ENCODE measurements around the gene LRRC2. TPM values are rescaled to one million over a fixed set of nuclear protein-coding genes. Genes with fewer than 3 reads are reported as not detected.

Gene LRRC2, protein sequence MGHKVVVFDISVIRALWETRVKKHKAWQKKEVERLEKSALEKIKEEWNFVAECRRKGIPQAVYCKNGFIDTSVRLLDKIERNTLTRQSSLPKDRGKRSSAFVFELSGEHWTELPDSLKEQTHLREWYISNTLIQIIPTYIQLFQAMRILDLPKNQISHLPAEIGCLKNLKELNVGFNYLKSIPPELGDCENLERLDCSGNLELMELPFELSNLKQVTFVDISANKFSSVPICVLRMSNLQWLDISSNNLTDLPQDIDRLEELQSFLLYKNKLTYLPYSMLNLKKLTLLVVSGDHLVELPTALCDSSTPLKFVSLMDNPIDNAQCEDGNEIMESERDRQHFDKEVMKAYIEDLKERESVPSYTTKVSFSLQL
- total RNA-seq (4.1 TPM), polyA plus RNA-seq (ENCODE audit: insufficient read depth in 1 of 8, insufficient read length in 8 of 8, low replicate concordance in 1 of 8) (1 to 10 TPM; 1.1 to 4.1 (median 2.6) TPM)
- long read RNA-seq, donor 1, result 0 reads
- long read RNA-seq, donor 2, result 0 reads
- long read RNA-seq, donor 3, full-length matches to known transcripts, result 2 of 2 reads
- long read RNA-seq, donor 3, partial matches to known transcripts, result 0 of 2 reads
- long read RNA-seq, donor 3, other reads (novel, unspliced or antisense), result 0 of 2 reads
- long read RNA-seq, donor 4, result 0 reads
- long read RNA-seq, donor 5, full-length matches to known transcripts, result 2 of 2 reads
- long read RNA-seq, donor 5, partial matches to known transcripts, result 0 of 2 reads
- long read RNA-seq, donor 5, other reads (novel, unspliced or antisense), result 0 of 2 reads
- long read RNA-seq, donor 6, full-length matches to known transcripts, result 1 of 1 reads
- long read RNA-seq, donor 6, partial matches to known transcripts, result 0 of 1 reads
- long read RNA-seq, donor 6, other reads (novel, unspliced or antisense), result 0 of 1 reads
- long read RNA-seq, donor 7, result 0 reads
- long read RNA-seq, donor 8, result 0 reads
- long read RNA-seq, donor 9, result 0 reads
- long read RNA-seq, donor 10, result 0 reads
- long read RNA-seq, donor 11, full-length matches to known transcripts, result 4 of 4 reads
- long read RNA-seq, donor 11, partial matches to known transcripts, result 0 of 4 reads
- long read RNA-seq, donor 11, other reads (novel, unspliced or antisense), result 0 of 4 reads

DNA sequence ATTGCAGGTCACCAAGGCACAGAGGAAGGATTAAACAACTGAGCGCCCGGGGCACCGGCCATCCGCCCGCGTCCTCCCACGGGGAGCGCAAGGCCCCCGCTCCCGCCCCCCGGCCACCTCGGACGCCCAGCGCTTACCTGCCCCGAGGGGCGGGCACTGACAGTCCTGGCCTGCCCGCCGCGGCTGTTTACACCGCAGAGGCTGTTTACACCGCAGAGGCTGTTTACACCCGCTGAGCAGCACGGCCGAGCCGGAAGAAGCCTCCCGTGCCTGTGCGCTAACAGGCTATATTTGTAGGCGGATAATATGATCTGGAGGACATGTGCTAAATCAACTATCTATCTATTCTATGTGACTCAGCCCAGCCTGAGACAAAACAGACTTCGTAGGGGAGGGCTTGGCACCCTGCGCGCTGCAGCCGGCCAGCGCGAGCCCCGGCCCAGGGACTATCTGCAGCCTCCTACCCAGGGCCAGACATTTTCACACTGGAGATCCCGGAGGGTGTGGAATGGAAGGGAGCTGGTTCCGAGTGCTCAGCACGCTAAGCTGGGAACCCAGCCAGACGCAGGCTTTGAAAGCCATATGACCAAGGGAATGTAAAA, at the start of gene LRRC2:
TSS of gene LRRC2 (minus strand) at position 263 of the 602 bp plus-strand sequence. CDS start 14,711 bp downstream, outside the sequence.
- WGBS (ENCODE audit: insufficient coverage), result under 1% methylated on average over 21 of the region's 39 CpGs
- Histone ChIP-seq H3K9me3 (replicated peaks; ENCODE audit: control insufficient read depth, low read depth, low read length) (peaks cover 4% of the 10 kb centered on the region), H3K4me3 (ENCODE audit: low read length) (peak within 1 kb of the TSS; percentile 59), H3K4me1 (ENCODE audit: control insufficient read depth, insufficient read depth, low read length) (peaks cover 18% of the 10 kb centered on the region), H3K36me3 (ENCODE audit: control insufficient read depth, insufficient read depth, low read length) (no peaks in the 10 kb centered on the region), H3K27ac (ENCODE audit: low read length) (peak within 1 kb of the TSS; percentile 72), H3K27me3 (ENCODE audit: control insufficient read depth, insufficient read depth, low read length) (peaks cover 17% of the 10 kb centered on the region)
- DNase-seq, result peak; percentile 86

- DNase-seq, result peak; percentile 49
- no peak overlapping the region for H3K27ac ChIP-seq (ENCODE audit: low read length)
- H3K9me3 ChIP-seq (replicated peaks; ENCODE audit: control insufficient read depth, low read depth, low read length), result no peaks in the 10 kb centered on the region
- H3K4me3 ChIP-seq (ENCODE audit: low read length), result no peak overlapping the region
- H3K36me3 ChIP-seq (ENCODE audit: control insufficient read depth, insufficient read depth, low read length), result no peaks in the 10 kb centered on the region
- H3K4me1 ChIP-seq (ENCODE audit: control insufficient read depth, insufficient read depth, low read length), result peaks cover 29% of the 10 kb centered on the region
- peaks cover 5% of the 10 kb centered on the region for H3K27me3 ChIP-seq (ENCODE audit: control insufficient read depth, insufficient read depth, low read length)
- 71% methylated on average over 9 of the region's 9 CpGs for WGBS (ENCODE audit: insufficient coverage)
Observed at GRCh38 chr3:46615050-46615775, 49.1 kb upstream of the LRRC2 start.

DNA sequence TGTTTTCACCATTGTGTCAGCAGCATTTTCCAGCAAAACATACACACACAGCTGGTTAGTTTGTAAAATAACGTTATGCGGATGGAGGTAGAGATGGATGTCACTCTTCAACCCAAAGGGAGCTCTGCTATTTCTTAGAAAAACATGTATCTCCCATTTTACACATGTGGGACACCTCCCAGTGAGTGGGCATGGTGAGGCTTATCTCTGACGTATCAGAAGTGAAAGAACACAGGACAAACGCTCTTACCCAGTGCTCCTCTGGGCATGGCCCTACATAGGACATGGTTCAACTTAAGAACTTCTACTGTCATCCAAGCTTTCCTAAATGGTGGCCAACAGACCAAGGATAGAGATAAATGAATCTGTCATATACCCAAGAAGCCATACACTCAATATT, 48.3 kb upstream of the LRRC2 start:
- H3K9me3 ChIP-seq (replicated peaks; ENCODE audit: control insufficient read depth, low read depth, low read length), result no peaks in the 10 kb centered on the region
- no peak for DNase-seq
- no peak overlapping the region for H3K27ac ChIP-seq (ENCODE audit: low read length)
- H3K27me3 ChIP-seq (ENCODE audit: control insufficient read depth, insufficient read depth, low read length), result peaks cover 3% of the 10 kb centered on the region
- no CpG with 5 or more reads among the region's 4 CpGs for WGBS (ENCODE audit: insufficient coverage)
- H3K4me3 ChIP-seq (ENCODE audit: low read length), result no peak overlapping the region
- H3K36me3 ChIP-seq (ENCODE audit: control insufficient read depth, insufficient read depth, low read length), result no peaks in the 10 kb centered on the region
- H3K4me1 ChIP-seq (ENCODE audit: control insufficient read depth, insufficient read depth, low read length), result peaks cover 32% of the 10 kb centered on the region

DNA sequence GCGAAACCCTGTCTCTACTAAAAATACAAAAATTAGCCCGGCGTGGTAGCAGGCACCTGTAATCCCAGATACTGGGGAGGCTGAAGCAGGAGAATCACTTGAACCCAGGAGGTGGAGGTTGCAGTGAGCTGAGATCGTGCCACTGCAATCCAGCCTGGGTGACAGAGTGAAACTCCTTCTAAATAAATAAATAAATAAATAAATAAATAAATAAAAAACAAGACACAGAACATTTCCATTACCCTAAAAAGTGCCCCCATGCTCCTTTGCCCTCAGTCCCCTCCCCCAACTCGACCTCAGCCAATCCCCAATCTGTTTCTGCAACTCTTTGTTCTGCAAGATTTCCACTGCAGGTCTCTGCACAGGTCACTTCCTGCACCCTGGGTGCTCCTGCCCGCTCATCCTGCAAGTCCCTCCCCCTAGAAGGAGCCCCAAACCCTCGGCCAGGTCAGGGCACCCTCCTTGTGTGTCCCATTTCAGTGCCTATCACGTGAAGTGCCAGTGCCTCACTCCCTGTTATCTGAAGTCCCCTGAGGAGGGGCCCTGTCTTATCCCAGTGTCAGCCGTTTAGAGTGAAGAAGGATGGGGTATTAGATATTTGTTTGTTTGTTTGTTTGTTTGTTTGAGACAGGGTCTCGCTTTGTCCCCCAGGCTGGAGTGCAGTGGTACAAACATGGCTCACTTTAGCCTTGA, 47.4 kb upstream of the LRRC2 start:
- Histone ChIP-seq H3K4me3 (ENCODE audit: low read length) (no peak overlapping the region), H3K4me1 (ENCODE audit: control insufficient read depth, insufficient read depth, low read length) (peaks cover 34% of the 10 kb centered on the region), H3K27ac (ENCODE audit: low read length) (no peak overlapping the region), H3K36me3 (ENCODE audit: control insufficient read depth, insufficient read depth, low read length) (no peaks in the 10 kb centered on the region), H3K27me3 (ENCODE audit: control insufficient read depth, insufficient read depth, low read length) (peaks cover 2% of the 10 kb centered on the region), H3K9me3 (replicated peaks; ENCODE audit: control insufficient read depth, low read depth, low read length) (no peaks in the 10 kb centered on the region)
- WGBS (ENCODE audit: insufficient coverage), result 59% methylated on average over 4 of the region's 10 CpGs
- DNase-seq, result no peak

- peak; percentile 82 for DNase-seq
Observed at GRCh38 chr3:46612324-46612723, 46.2 kb upstream of the LRRC2 start, which contains the start of gene FAM240A. FAM240A (plus strand) TSS chr3:46612525; CDS start chr3:46612684, 159 bp downstream.

GRCh38 chr3:46609944-46610722, 44.0 kb upstream of the LRRC2 start:
- WGBS (ENCODE audit: insufficient coverage), result 100% methylated on average over 1 of the region's 12 CpGs
- H3K4me1 ChIP-seq (ENCODE audit: control insufficient read depth, insufficient read depth, low read length), result peaks cover 32% of the 10 kb centered on the region
- no peak overlapping the region for H3K4me3 ChIP-seq (ENCODE audit: low read length)
- H3K27me3 ChIP-seq (ENCODE audit: control insufficient read depth, insufficient read depth, low read length), result peaks cover 2% of the 10 kb centered on the region
- DNase-seq, result peak; percentile 26
- peak overlapping the region; percentile 60 for H3K27ac ChIP-seq (ENCODE audit: low read length)
- no peaks in the 10 kb centered on the region for H3K36me3 ChIP-seq (ENCODE audit: control insufficient read depth, insufficient read depth, low read length)
- H3K9me3 ChIP-seq (replicated peaks; ENCODE audit: control insufficient read depth, low read depth, low read length), result no peaks in the 10 kb centered on the region

More at GRCh38 chr3:46612324-46612723, 46.2 kb upstream of the LRRC2 start, which contains the start of gene FAM240A:
- Histone ChIP-seq H3K4me3 (ENCODE audit: low read length) (peak within 1 kb of the TSS; percentile 2), H3K27me3 (ENCODE audit: control insufficient read depth, insufficient read depth, low read length) (peaks cover 4% of the 10 kb centered on the region), H3K36me3 (ENCODE audit: control insufficient read depth, insufficient read depth, low read length) (no peaks in the 10 kb centered on the region), H3K27ac (ENCODE audit: low read length) (peak within 1 kb of the TSS; percentile 74), H3K9me3 (replicated peaks; ENCODE audit: control insufficient read depth, low read depth, low read length) (no peaks in the 10 kb centered on the region), H3K4me1 (ENCODE audit: control insufficient read depth, insufficient read depth, low read length) (peaks cover 41% of the 10 kb centered on the region)
- 29% methylated on average over 8 of the region's 9 CpGs for WGBS (ENCODE audit: insufficient coverage)

GRCh38 chr3:46609212-46609721, 43.2 kb upstream of the LRRC2 start:
- H3K9me3 ChIP-seq (replicated peaks; ENCODE audit: control insufficient read depth, low read depth, low read length), result no peaks in the 10 kb centered on the region
- H3K36me3 ChIP-seq (ENCODE audit: control insufficient read depth, insufficient read depth, low read length), result no peaks in the 10 kb centered on the region
- H3K4me1 ChIP-seq (ENCODE audit: control insufficient read depth, insufficient read depth, low read length), result peaks cover 28% of the 10 kb centered on the region
- DNase-seq, result no peak
- H3K4me3 ChIP-seq (ENCODE audit: low read length), result no peak overlapping the region
- H3K27ac ChIP-seq (ENCODE audit: low read length), result no peak overlapping the region
- WGBS (ENCODE audit: insufficient coverage), result 31% methylated on average over 5 of the region's 5 CpGs
- peaks cover 2% of the 10 kb centered on the region for H3K27me3 ChIP-seq (ENCODE audit: control insufficient read depth, insufficient read depth, low read length)

GRCh38 chr3:46607603-46608028, 41.5 kb upstream of the LRRC2 start:
- Histone ChIP-seq H3K27ac (ENCODE audit: low read length) (no peak overlapping the region), H3K27me3 (ENCODE audit: control insufficient read depth, insufficient read depth, low read length) (peaks cover 2% of the 10 kb centered on the region), H3K4me1 (ENCODE audit: control insufficient read depth, insufficient read depth, low read length) (peaks cover 25% of the 10 kb centered on the region), H3K9me3 (replicated peaks; ENCODE audit: control insufficient read depth, low read depth, low read length) (no peaks in the 10 kb centered on the region), H3K36me3 (ENCODE audit: control insufficient read depth, insufficient read depth, low read length) (no peaks in the 10 kb centered on the region), H3K4me3 (ENCODE audit: low read length) (no peak overlapping the region)
- DNase-seq, result peak; percentile 26
- WGBS (ENCODE audit: insufficient coverage), result 37% methylated on average over 4 of the region's 6 CpGs
